Measurements from ENCODE around the gene MTX3. TPM values are rescaled to one million over a fixed set of nuclear protein-coding genes. Genes with fewer than 3 reads are reported as not detected.
A peak's percentile ranks its signal among the peaks of the same experiment; 100 is the strongest.

MTX3 gene
- total RNA-seq, 1 experiment from 2014 or later: 7.1 TPM

DNA sequence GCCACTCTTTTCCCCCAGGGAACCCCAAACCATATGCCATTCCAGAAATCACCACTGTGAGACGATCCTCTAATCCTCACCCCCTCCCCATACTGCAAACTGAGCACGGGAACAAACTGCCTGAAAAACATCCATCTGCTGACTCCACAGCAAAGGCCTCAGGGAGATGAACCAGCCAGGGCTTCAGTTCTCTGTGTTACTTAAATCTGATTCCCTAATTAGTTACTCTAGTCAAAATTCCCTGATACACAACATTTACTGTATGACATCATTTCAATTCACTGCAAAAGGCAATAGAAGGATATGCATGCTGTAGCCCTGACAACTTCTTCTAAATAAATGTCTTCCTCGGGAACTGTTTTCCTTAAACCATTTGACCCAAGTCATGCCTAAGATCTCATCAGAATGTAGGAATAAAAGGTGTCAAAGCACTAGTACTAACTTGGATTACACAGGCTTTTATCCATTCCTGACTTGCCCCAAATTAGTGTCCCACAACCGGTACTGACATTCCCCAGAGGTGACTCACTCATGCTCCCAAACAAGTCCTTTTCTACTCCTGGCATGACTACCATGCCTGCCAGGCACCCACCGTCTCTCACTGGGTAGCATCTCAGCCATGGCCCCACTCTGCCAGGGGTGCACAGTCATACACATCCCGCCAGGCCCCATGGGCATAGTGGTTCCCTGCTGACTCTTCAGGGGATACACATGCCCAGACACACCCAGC is 35.0 kb downstream of the MTX3 start:
- Histone ChIP-seq H3K4me3 (ENCODE audit: low read length) (no peak overlapping the region), H3K27ac (ENCODE audit: low read length) (no peak overlapping the region), H3K36me3 (ENCODE audit: low read depth, low read length) (no peaks in the 10 kb centered on the region), H4K20me1 (ENCODE audit: low read length) (no peaks in the 10 kb centered on the region), H3K9me2 (replicated peaks; ENCODE audit: low read length) (no peaks in the 10 kb centered on the region), H3K27me3 (ENCODE audit: low read length) (no peaks in the 10 kb centered on the region), H3K9me3 (ENCODE audit: low read length) (no peaks in the 10 kb centered on the region), H2AFZ (ENCODE audit: low read length) (no peak overlapping the region), H3K4me2 (ENCODE audit: low read length) (peak overlapping the region; percentile 5; the same call in 1 of the 2 replicates), H3K4me1 (ENCODE audit: insufficient read depth, low read length) (peaks cover 28% of the 10 kb centered on the region), H3K9ac (ENCODE audit: low read length) (no peak overlapping the region), H3K79me2 (ENCODE audit: low read length) (no peaks in the 10 kb centered on the region), H3F3A (ENCODE audit: low read length, unreplicated experiment) (no peaks in the 10 kb centered on the region)
- TF ChIP-seq, protein P1, sequence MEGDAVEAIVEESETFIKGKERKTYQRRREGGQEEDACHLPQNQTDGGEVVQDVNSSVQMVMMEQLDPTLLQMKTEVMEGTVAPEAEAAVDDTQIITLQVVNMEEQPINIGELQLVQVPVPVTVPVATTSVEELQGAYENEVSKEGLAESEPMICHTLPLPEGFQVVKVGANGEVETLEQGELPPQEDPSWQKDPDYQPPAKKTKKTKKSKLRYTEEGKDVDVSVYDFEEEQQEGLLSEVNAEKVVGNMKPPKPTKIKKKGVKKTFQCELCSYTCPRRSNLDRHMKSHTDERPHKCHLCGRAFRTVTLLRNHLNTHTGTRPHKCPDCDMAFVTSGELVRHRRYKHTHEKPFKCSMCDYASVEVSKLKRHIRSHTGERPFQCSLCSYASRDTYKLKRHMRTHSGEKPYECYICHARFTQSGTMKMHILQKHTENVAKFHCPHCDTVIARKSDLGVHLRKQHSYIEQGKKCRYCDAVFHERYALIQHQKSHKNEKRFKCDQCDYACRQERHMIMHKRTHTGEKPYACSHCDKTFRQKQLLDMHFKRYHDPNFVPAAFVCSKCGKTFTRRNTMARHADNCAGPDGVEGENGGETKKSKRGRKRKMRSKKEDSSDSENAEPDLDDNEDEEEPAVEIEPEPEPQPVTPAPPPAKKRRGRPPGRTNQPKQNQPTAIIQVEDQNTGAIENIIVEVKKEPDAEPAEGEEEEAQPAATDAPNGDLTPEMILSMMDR (conservative IDR thresholded peaks at IDR 0.05; ENCODE audit: low read depth, low read length): no peak
- TF ChIP-seq EZH2phosphoT487 (IDR thresholded peaks at IDR 0.05; ENCODE audit: borderline replicate concordance, low read length): no peak
- no peak for TF ChIP-seq EZH2 (IDR thresholded peaks at IDR 0.05; ENCODE audit: low read length, unreplicated experiment)
- no TSS peak for BruUV-seq (replicated peaks)
- CTCF ChIA-PET: no interaction called here
- intact Hi-C loops (cut with micrococcal nuclease): no loop called here
- POLR2A ChIA-PET (ENCODE audit: unreplicated experiment): no interaction called here
- ATAC-seq: peak; percentile 95
- peak; percentile 84 for DNase-seq

DNA sequence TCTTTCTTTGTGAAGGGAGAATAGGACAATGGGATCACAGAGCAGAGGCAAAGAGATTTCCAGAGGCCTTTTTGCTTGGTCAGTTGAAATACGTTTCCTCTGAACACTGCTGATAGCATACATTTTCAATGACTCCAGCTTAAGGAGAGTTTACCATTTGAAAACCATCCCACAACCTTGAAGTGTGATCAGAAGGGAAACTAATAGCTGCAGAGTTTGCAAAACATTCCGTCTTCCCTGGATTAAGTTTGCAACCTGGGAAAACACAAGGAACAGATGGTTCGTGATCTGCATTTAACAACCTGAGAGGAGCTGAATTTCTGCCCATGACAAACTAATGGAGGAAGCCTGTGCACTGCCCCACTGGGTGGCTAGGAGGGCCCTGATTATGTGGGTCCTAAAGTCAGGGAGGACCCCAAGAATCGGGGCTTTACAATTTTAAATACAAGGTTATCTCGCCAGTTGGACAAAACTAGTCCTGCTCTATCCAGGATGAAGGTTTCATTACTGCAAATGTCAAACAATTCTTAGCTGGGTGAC is 35.6 kb downstream of the MTX3 start:
- Histone ChIP-seq H3K36me3 (ENCODE audit: low read depth, low read length) (no peaks in the 10 kb centered on the region), H3K9me3 (ENCODE audit: low read length) (no peaks in the 10 kb centered on the region), H3K4me2 (ENCODE audit: low read length) (peak overlapping the region; percentile 31; the same call in 1 of the 2 replicates), H3K27ac (ENCODE audit: low read length) (no peak overlapping the region), H2AFZ (ENCODE audit: low read length) (no peak overlapping the region), H3F3A (ENCODE audit: low read length, unreplicated experiment) (no peaks in the 10 kb centered on the region), H3K79me2 (ENCODE audit: low read length) (no peaks in the 10 kb centered on the region), H3K27me3 (ENCODE audit: low read length) (no peaks in the 10 kb centered on the region), H4K20me1 (ENCODE audit: low read length) (no peaks in the 10 kb centered on the region), H3K4me3 (ENCODE audit: low read length) (no peak overlapping the region), H3K4me1 (ENCODE audit: insufficient read depth, low read length) (peaks cover 28% of the 10 kb centered on the region), H3K9me2 (replicated peaks; ENCODE audit: low read length) (no peaks in the 10 kb centered on the region), H3K9ac (ENCODE audit: low read length) (no peak overlapping the region)
- ChIA-PET CTCF (no interaction called here), POLR2A (ENCODE audit: unreplicated experiment) (no interaction called here)
- BruUV-seq (replicated peaks): no TSS peak
- no peak for ATAC-seq
- DNase-seq: no peak
- intact Hi-C loops (cut with micrococcal nuclease): no loop called here
- TF ChIP-seq EZH2 (IDR thresholded peaks at IDR 0.05; ENCODE audit: low read length, unreplicated experiment): no peak
- no peak for TF ChIP-seq EZH2phosphoT487 (IDR thresholded peaks at IDR 0.05; ENCODE audit: borderline replicate concordance, low read length)
- TF ChIP-seq, protein P1 (conservative IDR thresholded peaks at IDR 0.05; ENCODE audit: low read depth, low read length): no peak

DNA sequence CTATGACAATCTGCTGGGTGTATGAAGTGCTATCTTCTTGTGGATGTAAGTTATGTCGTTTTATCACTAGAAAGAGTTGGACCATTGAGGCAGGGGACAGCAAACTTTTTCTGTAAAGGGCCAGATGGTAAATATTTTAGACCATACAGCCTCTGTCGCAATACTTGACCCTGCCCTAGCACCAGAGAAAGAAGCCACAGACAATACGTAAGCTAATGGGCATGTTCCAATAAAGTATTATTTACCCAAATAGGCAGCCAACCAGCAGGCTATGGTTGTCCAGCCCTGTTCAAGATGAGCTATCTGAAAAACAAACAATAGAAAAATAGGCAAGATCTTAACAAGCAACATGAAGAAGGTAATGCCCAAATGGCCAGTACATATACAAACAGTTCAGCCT is 36.4 kb downstream of the MTX3 start:
- ATAC-seq (peak; percentile 40), DNase-seq (peak; percentile 67)
- no TSS peak for BruUV-seq (replicated peaks)
- no peaks in the 10 kb centered on the region for H3K79me2 ChIP-seq (ENCODE audit: low read length)
- H3K27ac ChIP-seq (ENCODE audit: low read length): no peak overlapping the region
- TF ChIP-seq EZH2 (IDR thresholded peaks at IDR 0.05; ENCODE audit: low read length, unreplicated experiment) (no peak), EZH2phosphoT487 (IDR thresholded peaks at IDR 0.05; ENCODE audit: borderline replicate concordance, low read length) (no peak)
- TF ChIP-seq, protein P1 (conservative IDR thresholded peaks at IDR 0.05; ENCODE audit: low read depth, low read length): no peak
- no peaks in the 10 kb centered on the region for H3F3A ChIP-seq (ENCODE audit: low read length, unreplicated experiment)
- H3K9me3 ChIP-seq (ENCODE audit: low read length): no peaks in the 10 kb centered on the region
- H3K9ac ChIP-seq (ENCODE audit: low read length): no peak overlapping the region
- no peaks in the 10 kb centered on the region for H3K9me2 ChIP-seq (replicated peaks; ENCODE audit: low read length)
- H2AFZ ChIP-seq (ENCODE audit: low read length): no peak overlapping the region
- peaks cover 28% of the 10 kb centered on the region for H3K4me1 ChIP-seq (ENCODE audit: insufficient read depth, low read length)
- intact Hi-C loops (cut with micrococcal nuclease): no loop called here
- no peaks in the 10 kb centered on the region for H4K20me1 ChIP-seq (ENCODE audit: low read length)
- no peaks in the 10 kb centered on the region for H3K27me3 ChIP-seq (ENCODE audit: low read length)
- no peak overlapping the region for H3K4me3 ChIP-seq (ENCODE audit: low read length)
- ChIA-PET CTCF (no interaction called here), POLR2A (ENCODE audit: unreplicated experiment) (no interaction called here)
- peak overlapping the region; percentile 31 for H3K4me2 ChIP-seq (ENCODE audit: low read length)
- no peaks in the 10 kb centered on the region for H3K36me3 ChIP-seq (ENCODE audit: low read depth, low read length)

Data from PC-3 (cell line).